HCT116 (cell line): ENCODE data around the gene NLN. TPM values are rescaled to one million over a fixed set of nuclear protein-coding genes. Genes with fewer than 3 reads are reported as not detected.
"Not testable (repeated sequence)": the region's sequence is repeated elsewhere in the genome, so short reads cannot be mapped to it uniquely, and the experiment has no call there.

Source experiments
- ATAC-seq: fragments of 200-7000 bp; cut with Tn5 transposase; 2 replicates; pipeline ENCODE4 v1.9.1; 2020; ENCODE audit warnings: mild to moderate bottlenecking, moderate library complexity
- BruUV-seq: library from RNA; stranded (reverse); fragments of 400-500 nt; replicated peaks from 2 replicates; lab custom pipeline; 2021; lab: Mats Ljungman, UMichigan
- CTCF ChIA-PET: fragments of 300-600 bp; sonication (Branson Sonifier 250); formaldehyde crosslinking; loops from one replicate; lab custom pipeline; 2021; ENCODE audit warnings: antibody characterized with exemption; lab: Charles Lee
- POLR2A ChIA-PET: fragments of 300-600, 350-600 bp; sonication (Branson Sonifier 250); formaldehyde crosslinking; loops from one replicate; lab custom pipeline; 2021; ENCODE audit warnings: antibody characterized with exemption; lab: Charles Lee
- RAD21 ChIA-PET, 2 experiments: fragments of 300-600 bp; sonication (Branson Sonifier 250); formaldehyde crosslinking; loops; one replicate each; lab custom pipeline; 2023; ENCODE audit warnings: low total read pairs in 2 of 2; ENCODE audit not compliant: uncharacterized antibody in 2 of 2, unreplicated experiment in 2 of 2, low non-redundant PET in 1 of 2; lab: Charles Lee
- DNase-seq: peaks from one replicate; pipeline ENCODE4 v3.0.0-alpha.2; 2010; ENCODE audit warnings: low read depth, low spot score
- H2AFZ ChIP-seq: fragments of 200-600 bp; shearing (Covaris generic), sonication (generic); 2 replicates; pipeline ENCODE4 v1.6.1; 2017; ENCODE audit warnings: low read depth, mixed run types, mixed read lengths, antibody characterized with exemption, low read length; ENCODE audit not compliant: poor library complexity, severe bottlenecking
- H3K27ac ChIP-seq: 2 replicates; pipeline ENCODE4 v1.5.1; 2012; ENCODE audit warnings: low read depth, low read length
- H3K27me3 ChIP-seq: fragments of 200-600 bp; sonication (generic); 2 replicates; pipeline ENCODE4 v1.6.1; 2016; ENCODE audit warnings: mixed run types, low read length, mixed read lengths; ENCODE audit not compliant: insufficient read depth
- H3K36me3 ChIP-seq, 2 experiments: fragments of 200-500 bp in 1 of 2; fragments of 200-600 bp in 1 of 2; sonication (Bioruptor generic) in 1 of 2; sonication (generic) in 1 of 2; 2 replicates each; pipeline versions ENCODE4 v1.5.1 to v1.6.1; 2014 to 2016; ENCODE audit warnings: low read length in 2 of 2, inconsistent platforms in 1 of 2, mixed read lengths in 1 of 2, mixed run types in 1 of 2; ENCODE audit not compliant: insufficient read depth in 2 of 2, control insufficient read depth in 1 of 2
- H3K4me1 ChIP-seq, 2 experiments: fragments of 200-600 bp in 1 of 2; sonication (generic) in 1 of 2; 2 replicates each; pipeline versions ENCODE4 v1.5.1 to v1.6.1; 2012 to 2017; ENCODE audit warnings: low read length in 2 of 2, inconsistent platforms in 1 of 2, mild to moderate bottlenecking in 1 of 2, mixed read lengths in 1 of 2, mixed run types in 1 of 2, moderate library complexity in 1 of 2; ENCODE audit not compliant: insufficient read depth in 2 of 2, control insufficient read depth in 1 of 2
- H3K4me2 ChIP-seq: fragments of 200-600 bp; sonication (generic); 2 replicates; pipeline ENCODE4 v1.6.1; 2017; ENCODE audit warnings: mixed run types, low read length, mixed read lengths
- H3K4me3 ChIP-seq, 2 experiments: fragments of 200-600 bp in 1 of 2; sonication (generic) in 1 of 2; replicated peaks in 1 of 2; 2 replicates each; pipeline ENCODE4 v1.5.1; 2011 to 2016; ENCODE audit warnings: low read length in 2 of 2, control low read depth in 1 of 2, low read depth in 1 of 2, mild to moderate bottlenecking in 1 of 2, mixed read lengths in 1 of 2, mixed run types in 1 of 2
- H3K79me2 ChIP-seq: fragments of 200-600 bp; sonication (generic); 2 replicates; pipeline ENCODE4 v1.6.1; 2017; ENCODE audit warnings: mild to moderate bottlenecking, mixed run types, low read length, moderate library complexity, mixed read lengths; ENCODE audit not compliant: insufficient read depth
- H3K9ac ChIP-seq: fragments of 200-600 bp; sonication (generic); 2 replicates; pipeline ENCODE4 v1.6.1; 2016; ENCODE audit warnings: low read length, mixed read lengths
- H3K9me2 ChIP-seq: fragments of 200-600 bp; sonication (generic), shearing (Covaris generic); 2 replicates; pipeline ENCODE4 v1.6.1; 2017; ENCODE audit warnings: mixed run types, mild to moderate bottlenecking, moderate library complexity; ENCODE audit not compliant: insufficient read depth
- H3K9me3 ChIP-seq, 2 experiments: fragments of 200-500 bp in 1 of 2; fragments of 200-600 bp in 1 of 2; sonication (Bioruptor generic) in 1 of 2; sonication (generic) in 1 of 2; 2 replicates each; pipeline ENCODE4 v1.6.1; 2014 to 2017; ENCODE audit warnings: low read length in 2 of 2, mixed read lengths in 2 of 2, inconsistent platforms in 1 of 2, low read depth in 1 of 2, mild to moderate bottlenecking in 1 of 2, mixed run types in 1 of 2, moderate library complexity in 1 of 2; ENCODE audit not compliant: control insufficient read depth in 1 of 2, insufficient read depth in 1 of 2
- H4K20me1 ChIP-seq: fragments of 200-600 bp; sonication (generic), shearing (Covaris generic); 2 replicates; pipeline ENCODE4 v1.6.1; 2017; ENCODE audit warnings: mixed run types, mild to moderate bottlenecking, moderate library complexity; ENCODE audit not compliant: insufficient read depth
- EGR1 ChIP-seq: IDR thresholded peaks from 2 replicates; pipeline ENCODE4 v1.6.1; 2012; ENCODE audit warnings: low read depth
- EZH2 ChIP-seq: fragments of 200-600 bp; sonication (generic); IDR thresholded peaks from 2 replicates; pipeline ENCODE4 v1.6.1; 2017; ENCODE audit warnings: antibody characterized with exemption, mixed run types
- POLR2AphosphoS5 ChIP-seq: IDR thresholded peaks from 2 replicates; pipeline ENCODE4 v1.6.1; 2011; ENCODE audit warnings: mild to moderate bottlenecking, low read depth, low read length, moderate library complexity
- SP1 ChIP-seq: IDR thresholded peaks from 2 replicates; pipeline ENCODE4 v1.6.1; 2012; ENCODE audit warnings: low read depth
- SRF ChIP-seq: IDR thresholded peaks from 2 replicates; pipeline ENCODE4 v1.6.1; 2012; ENCODE audit warnings: low read depth
- TCF7L2 ChIP-seq: IDR thresholded peaks from 2 replicates; pipeline ENCODE4 v1.7.0; 2011; ENCODE audit warnings: borderline replicate concordance, inconsistent platforms; ENCODE audit not compliant: insufficient read depth, insufficient read length; ENCODE audit errors: extremely low read depth
- ZFX ChIP-seq: fragments of 450-650 bp; IDR thresholded peaks from 2 replicates; pipeline ENCODE4 v1.6.1; 2017
- ZNF274 ChIP-seq: fragments of 200-500 bp; sonication (Bioruptor generic); IDR thresholded peaks from 2 replicates; pipeline ENCODE4 v1.6.1; 2014; ENCODE audit warnings: mild to moderate bottlenecking, low read depth, low read length, inconsistent platforms
- intact Hi-C: fragments of 100-400 bp; cut with micrococcal nuclease; formaldehyde crosslinking; loops from 2 replicates; pipeline ENCODE4 v1.10.0; 2022
- total RNA-seq: library from RNA; stranded (reverse); gene quantifications from one replicate; pipeline ENCODE4 v1.2.1, GENCODE V29; 2021; ENCODE audit not compliant: unreplicated experiment
- TF ChIP-seq, protein P1 (sequence below): IDR thresholded peaks from 2 replicates; pipeline ENCODE4 v1.6.1; 2012

Gene NLN
- total RNA-seq, 1 experiment from 2014 or later, result 67.6 TPM

DNA sequence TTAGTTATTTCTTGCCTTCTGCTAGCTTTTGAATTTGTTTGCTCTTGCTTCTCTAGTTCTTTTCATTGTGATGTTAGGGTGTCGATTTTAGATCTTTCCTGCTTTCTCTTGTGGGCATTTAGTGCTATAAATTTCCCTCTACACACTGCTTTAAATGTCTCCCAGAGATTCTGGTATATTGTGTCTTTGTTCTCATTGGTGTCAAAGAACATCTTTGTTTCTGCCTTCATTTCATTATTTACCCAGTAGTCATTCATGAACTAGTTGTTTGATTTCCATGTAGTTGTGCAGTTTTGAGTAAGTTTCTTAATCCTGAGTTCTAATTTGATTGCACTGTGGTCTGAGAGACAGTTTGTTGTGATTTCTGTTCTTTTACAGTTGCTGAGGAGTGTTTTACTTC is 127.9 kb downstream of the NLN start:
- POLR2A ChIA-PET, H3K27ac ChIP-seq, CTCF ChIA-PET, H4K20me1 ChIP-seq, H3K27me3 ChIP-seq, BruUV-seq, H3K36me3 ChIP-seq, H3K9me2 ChIP-seq, H3K4me1 ChIP-seq, H3K9ac ChIP-seq, H3K9me3 ChIP-seq, H3K79me2 ChIP-seq, H3K4me3 ChIP-seq, ATAC-seq, H2AFZ ChIP-seq, intact Hi-C loops, H3K4me2 ChIP-seq, DNase-seq, RAD21 ChIA-PET: not testable (repeated sequence)

DNA sequence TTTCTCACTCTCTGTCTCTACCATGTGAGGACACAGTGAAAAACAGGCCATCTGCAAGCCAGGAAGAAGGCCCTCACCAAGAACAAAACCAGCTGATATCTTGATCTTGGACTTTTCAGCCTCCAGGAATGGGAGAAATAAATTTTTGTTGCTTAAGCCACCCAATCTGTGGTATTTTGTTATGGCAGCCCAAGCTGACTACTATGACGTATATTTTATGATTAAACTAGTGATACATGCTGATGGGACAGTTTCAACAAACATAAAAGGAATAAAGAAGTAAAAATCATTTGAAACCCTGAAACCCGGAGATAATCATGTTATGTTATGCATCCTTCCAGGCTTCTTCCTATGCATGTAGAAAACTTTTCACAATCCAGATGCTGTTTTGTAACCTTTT is 132.9 kb downstream of the NLN start:
- ChIA-PET RAD21 (no interaction called here), POLR2A (no interaction called here), CTCF (no interaction called here)
- ATAC-seq (no peak), DNase-seq (no peak)
- no peak overlapping the region for H3K27ac ChIP-seq
- no peaks in the 10 kb centered on the region for H3K36me3 ChIP-seq
- H3K4me1 ChIP-seq, result 0 out of 4 replicates have a peak, but pooled peaks cover 0 to 7% of the 10 kb centered on the region in 2 experiments
- BruUV-seq, result no TSS peak
- intact Hi-C loops, result no loop called here
- no peaks in the 10 kb centered on the region for H3K9me3 ChIP-seq
- no peak for TF ChIP-seq ZFX
- no peak for TF ChIP-seq POLR2AphosphoS5
- TF ChIP-seq EGR1, result no peak
- TF ChIP-seq, protein P1, sequence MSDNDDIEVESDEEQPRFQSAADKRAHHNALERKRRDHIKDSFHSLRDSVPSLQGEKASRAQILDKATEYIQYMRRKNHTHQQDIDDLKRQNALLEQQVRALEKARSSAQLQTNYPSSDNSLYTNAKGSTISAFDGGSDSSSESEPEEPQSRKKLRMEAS, result no peak
- no peak for TF ChIP-seq EZH2
- no peak for TF ChIP-seq SP1
- TF ChIP-seq SRF, result no peak
- no peak for TF ChIP-seq ZNF274
- TF ChIP-seq TCF7L2, result no peak
- no peak overlapping the region for H3K9ac ChIP-seq
- no peaks in the 10 kb centered on the region for H3K79me2 ChIP-seq
- no peaks in the 10 kb centered on the region for H4K20me1 ChIP-seq
- no peaks in the 10 kb centered on the region for H3K27me3 ChIP-seq
- H3K4me2 ChIP-seq, result no peak overlapping the region
- no peak overlapping the region for H2AFZ ChIP-seq
- no peaks in the 10 kb centered on the region for H3K9me2 ChIP-seq
- H3K4me3 ChIP-seq, result no peak overlapping the region
